22Rv1 (cell line): ENCODE data around the gene ANKUB1.

Source experiments
- CTCF ChIP-seq: fragments of 450-650 bp; IDR thresholded peaks from 2 replicates; pipeline ENCODE4 v1.5.1; 2017; ENCODE audit warnings: mild to moderate bottlenecking
- ZFX ChIP-seq: fragments of 450-650 bp; IDR thresholded peaks from 2 replicates; pipeline ENCODE4 v1.6.1; 2017; ENCODE audit warnings: antibody characterized with exemption, borderline replicate concordance

DNA sequence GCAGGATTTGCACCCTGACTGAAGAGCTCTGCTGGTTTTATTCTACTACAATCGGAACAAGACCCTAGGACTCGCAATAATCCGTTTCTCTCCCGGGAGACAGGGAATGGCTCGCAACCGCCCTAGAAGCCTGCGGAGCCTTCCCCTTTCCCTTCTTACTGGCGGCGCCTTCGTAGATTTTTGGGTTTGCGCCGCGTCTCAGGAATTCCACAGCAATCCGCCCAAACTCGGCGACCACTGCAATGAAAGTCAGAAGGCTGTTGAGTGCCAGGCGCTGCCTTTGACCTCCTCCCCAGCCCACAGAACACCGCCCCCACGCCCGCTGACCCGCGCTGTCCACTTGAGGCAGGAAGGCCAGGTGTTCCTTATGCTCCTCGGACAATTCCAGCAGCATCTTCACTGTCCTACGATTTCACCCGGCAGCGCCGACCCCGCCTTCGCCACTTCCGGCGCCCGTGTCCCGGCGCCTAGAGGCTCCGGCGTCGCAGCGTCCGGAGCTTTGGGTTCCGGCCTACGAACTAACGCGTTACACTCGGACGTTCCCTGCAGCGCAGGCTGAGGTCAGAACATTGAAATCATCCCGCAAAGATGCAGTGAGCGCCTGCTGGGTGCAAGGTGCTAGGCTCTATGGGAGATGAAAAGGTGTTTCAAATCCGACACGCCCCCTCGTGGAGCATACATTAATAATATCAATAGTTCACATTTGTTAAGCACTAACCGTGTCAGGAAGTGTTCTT is 40.1 kb downstream of the ANKUB1 start, which contains the start of gene COMMD2:
- TF ChIP-seq CTCF (peak; percentile 69), ZFX (no peak)
